Pancreas (tissue), 10 donors: Measurements from ENCODE around the gene WDR53. TPM values are rescaled to one million over a fixed set of nuclear protein-coding genes. Genes with fewer than 3 reads are reported as not detected.
"Not testable (repeated sequence)": the region's sequence is repeated elsewhere in the genome, so short reads cannot be mapped to it uniquely, and the experiment has no call there.

ENCODE experiments used
- ATAC-seq, 4 donors: fragments of 200-7000 bp; cut with Tn5 transposase; one replicate each; pipeline versions ENCODE4 v1.8.0 to v1.9.1; 2020; ENCODE audit warnings: mild to moderate bottlenecking in 4 of 4, moderate library complexity in 4 of 4
- DNase-seq, 6 donors: peaks; one replicate each; pipeline ENCODE4 v3.0.0-alpha.2; 2020
- FAIRE-seq: peaks from 2 replicates; lab custom pipeline; 2012; peaks lifted over from hg19 to GRCh38; lab: Jason Lieb, UNC
- H3K27ac ChIP-seq, 4 donors: fragments of 200-600 bp; sonication (generic); 1 replicate in 3 of 4; 2 replicates in 1 of 4; pipeline versions ENCODE4 v1.5.0 to v1.8.0; 2020
- H3K27me3 ChIP-seq, 4 donors: fragments of 200-600 bp; one replicate each; pipeline ENCODE4 v1.8.0; 2021
- H3K36me3 ChIP-seq, 3 donors: fragments of 200-600 bp; sonication (generic) in 1 of 3; one replicate each; pipeline versions ENCODE4 v1.5.0 to v1.8.0; 2020 to 2021
- H3K4me1 ChIP-seq, 3 donors: fragments of 200-600 bp; one replicate each; pipeline ENCODE4 v1.8.0; 2021
- H3K4me3 ChIP-seq, 4 donors: fragments of 200-600 bp; sonication (generic) in 2 of 4; one replicate each; pipeline versions ENCODE4 v1.5.0 to v1.8.0; 2020 to 2021
- H3K9me3 ChIP-seq, 4 donors: fragments of 200-600 bp; one replicate each; pipeline ENCODE4 v1.8.0; 2021
- CTCF ChIP-seq, 4 donors: fragments of 200-600 bp; sonication (generic) in 3 of 4; IDR thresholded peaks; one replicate each; pipeline versions ENCODE4 v1.5.0 to v1.8.0; 2021; ENCODE audit warnings: antibody characterized with exemption in 4 of 4
- WGBS, 2 donors: extraction: QIAGEN DNeasy Blood & Tissue Kit; methylation state at CpG; one replicate each; pipeline ENCODE4 v1.1.7; 2013; 5-methylcytosine and 5-hydroxymethylcytosine counted together
- intact Hi-C, 3 donors: fragments of 100-400 bp; cut with DNase I; formaldehyde crosslinking; loops; one replicate each; pipeline versions ENCODE4 v1.11.1 to v1.14.2; 2022
- polyA plus RNA-seq, 2 donors: library from polyadenylated mRNA; stranded (reverse); fragments of 200-250 nt; gene quantifications; one replicate each; pipeline ENCODE4 v1.2.3, GENCODE V29; 2013
- total RNA-seq, 6 donors: library from RNA; stranded (reverse); fragmentation: NEBNext Ultra II Directional in 4 of 6; extraction: Animal tissue kit (Norgen Biotek cat#: 25700) in 4 of 6; gene quantifications; one replicate each; pipeline versions ENCODE4 v1.2.1 to v1.2.4, GENCODE V29; 2021 to 2023
- donor health status: healthy with polysubstance abuse.
- donor health status: DM: no; HTN: no; CAD: no; lungs with moderate emphysema.
- donor health status: DM: no; HTN: no; CAD: no.
- donor health status: control.
- donor health status: control.
- donor health status: Bipolar disorder and iron deficiency.
- donor health status: DM: yes; HTN: yes; CAD: no.
- donor health status: DM: no; HTN: no; CAD: no.
- donor health status: DM: no; HTN: no; CAD: no.
- donor health status: DM: yes; HTN: yes; CAD: no.

The WDR53 gene
- total and polyA plus RNA-seq, 8 donors = 3.2 to 10.6 (median 4.0) TPM

DNA sequence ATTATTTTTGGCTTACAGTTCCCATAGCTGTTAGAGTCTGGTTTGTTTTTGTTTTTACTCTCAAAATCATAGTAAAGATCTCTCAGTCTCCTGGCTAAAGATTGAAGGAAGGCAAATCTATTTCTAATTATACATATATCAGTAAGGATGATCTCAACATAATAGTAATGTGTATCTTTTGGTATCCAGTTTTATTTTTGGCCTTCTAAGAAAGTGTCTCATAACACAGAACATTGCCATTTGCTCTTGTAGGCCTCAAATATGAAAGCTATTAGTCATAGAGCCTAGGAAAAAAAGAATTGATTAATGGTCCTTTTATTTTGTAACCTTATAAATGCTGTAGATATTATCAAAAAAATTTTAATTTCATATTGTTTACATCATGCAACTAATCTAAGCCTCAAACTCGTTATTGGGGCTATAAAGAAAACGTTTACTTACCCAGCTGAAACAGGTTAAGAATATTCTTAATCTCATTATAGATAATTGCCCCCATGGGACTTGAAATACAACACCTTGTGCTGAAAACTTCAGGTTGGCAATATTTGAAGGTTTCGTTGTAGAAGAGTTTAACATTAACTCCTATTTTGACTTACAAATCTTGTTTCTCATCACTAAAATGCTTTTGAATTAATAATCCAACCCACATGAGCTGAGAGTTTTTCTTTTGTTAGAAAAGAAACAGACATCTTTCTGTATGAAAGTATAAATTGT, 16.8 kb upstream of the WDR53 start:
- no peak overlapping the region for H3K4me3 ChIP-seq
- WGBS, 2 donors = 55 to 69% methylated on average over 3 of the region's 3 CpGs
- no peak for TF ChIP-seq CTCF (IDR thresholded peaks at IDR 0.05)
- no peak overlapping the region for H3K27ac ChIP-seq
- no peaks in the 10 kb centered on the region for H3K9me3 ChIP-seq
- H3K4me1 ChIP-seq = no peaks in the 10 kb centered on the region
- no peak for ATAC-seq
- no peaks in the 10 kb centered on the region for H3K27me3 ChIP-seq
- no peak for FAIRE-seq
- no peak for DNase-seq
- intact Hi-C loops = no loop called here
- H3K36me3 ChIP-seq = no peaks in the 10 kb centered on the region

DNA sequence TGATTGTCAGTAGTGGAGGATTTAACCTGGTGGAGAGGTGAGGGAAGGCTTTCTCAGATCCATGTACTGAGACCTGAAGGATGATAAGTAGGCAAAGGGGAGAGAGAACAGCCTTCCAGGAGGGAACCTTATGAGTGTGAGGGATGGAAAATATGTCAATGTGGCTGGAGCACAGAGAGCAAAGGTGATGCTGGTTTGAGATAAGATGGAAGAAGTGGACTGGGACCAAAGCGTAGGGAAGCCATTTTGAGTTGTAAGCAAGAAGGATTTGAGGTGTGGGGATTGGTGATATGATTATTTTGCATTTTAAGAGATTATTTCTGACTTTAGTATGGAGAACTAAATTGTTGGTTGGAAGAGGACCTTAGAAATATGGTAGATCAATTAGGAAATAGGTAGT, 4.0 kb upstream of the WDR53 start:
- Histone ChIP-seq H3K27ac (no peak overlapping the region), H3K27me3 (no peaks in the 10 kb centered on the region), H3K4me1 (peaks cover 0 to 13% (median 0%) of the 10 kb centered on the region in 3 donors), H3K36me3 (no peaks in the 10 kb centered on the region), H3K9me3 (no peaks in the 10 kb centered on the region), H3K4me3 (no peak overlapping the region)
- intact Hi-C loops = no loop called here
- DNase-seq (no peak), FAIRE-seq (no peak), ATAC-seq (no peak)
- no peak for TF ChIP-seq CTCF (IDR thresholded peaks at IDR 0.05)
- WGBS, 2 donors = 0 to 100% methylated on average over 1 of the region's 1 CpG

DNA sequence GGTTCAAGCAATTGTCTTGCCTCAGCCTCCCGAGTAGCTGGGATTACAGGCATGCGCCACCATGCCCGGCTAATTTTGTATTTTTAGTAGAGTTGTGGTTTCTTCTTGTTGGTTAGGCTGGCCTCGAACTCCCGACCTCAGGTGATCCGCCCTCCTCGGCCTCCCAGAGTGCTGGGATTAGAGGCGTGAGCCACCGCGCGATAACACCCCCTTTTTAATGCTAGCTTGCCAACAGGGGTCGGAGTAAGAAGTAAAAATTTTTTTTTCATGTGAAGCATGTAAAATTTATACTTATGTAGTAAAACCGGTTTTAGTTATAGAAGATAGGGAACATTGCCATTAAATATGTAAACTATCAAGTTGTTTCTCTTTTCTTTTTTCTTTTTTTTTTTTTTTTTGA, 2.0 kb upstream of the WDR53 start:
- H3K4me1 ChIP-seq = peaks cover 0 to 13% (median 0%) of the 10 kb centered on the region in 3 donors
- H3K36me3 ChIP-seq, FAIRE-seq, intact Hi-C loops, DNase-seq, H3K4me3 ChIP-seq, H3K27ac ChIP-seq, H3K9me3 ChIP-seq, ATAC-seq, H3K27me3 ChIP-seq: not testable (repeated sequence)
- 69 to 83% methylated on average over 13 of the region's 13 CpGs for WGBS, 2 donors

GRCh38 chr3:196569003-196569516, 706 bp upstream of the WDR53 start:
- H3K9me3 ChIP-seq = no peaks in the 10 kb centered on the region
- no peaks in the 10 kb centered on the region for H3K27me3 ChIP-seq
- FAIRE-seq = no peak
- H3K36me3 ChIP-seq = no peaks in the 10 kb centered on the region
- H3K4me1 ChIP-seq = peaks cover 0 to 13% (median 0%) of the 10 kb centered on the region in 3 donors
- H3K27ac ChIP-seq = peak overlapping the region; percentile 7 to 72 (median 62)
- peak in 4 of 6 donors; percentile 26 to 87 (median 55) for DNase-seq
- TF ChIP-seq CTCF (IDR thresholded peaks at IDR 0.05) = no peak
- intact Hi-C loops = no loop called here
- peak in 3 of 4 donors; percentile 17 to 37 (median 22) for ATAC-seq
- 1 to 2% methylated on average over 15 to 44 of the region's 44 CpGs for WGBS, 2 donors
- H3K4me3 ChIP-seq = peak overlapping the region; percentile 57 to 93 (median 86)

- FAIRE-seq (no peak), ATAC-seq (no peak), DNase-seq (no peak)
- no peak for TF ChIP-seq CTCF (IDR thresholded peaks at IDR 0.05)
- no peak overlapping the region for H3K4me3 ChIP-seq
- H3K27ac ChIP-seq = no peak overlapping the region
- WGBS, 2 donors = 83 to 88% methylated on average over 9 of the region's 9 CpGs
- no peaks in the 10 kb centered on the region for H3K9me3 ChIP-seq
- no peaks in the 10 kb centered on the region for H3K4me1 ChIP-seq
- peaks cover 0 to 6% (median 0%) of the 10 kb centered on the region in 3 donors for H3K36me3 ChIP-seq
- H3K27me3 ChIP-seq = no peaks in the 10 kb centered on the region
- intact Hi-C loops = no loop called here
Observed at GRCh38 chr3:196563721-196564225, 4.6 kb downstream of the WDR53 start.
